Spleen (tissue), 11 donors: ENCODE measurements around the gene AKR1C2. TPM values are rescaled to one million over a fixed set of nuclear protein-coding genes. Genes with fewer than 3 reads are reported as not detected.

Experiments used
- DNase-seq: peaks from one replicate; pipeline ENCODE4 v3.0.0-alpha.2; 2020
- H3K27ac ChIP-seq, 8 donors: fragments of 200-600 bp; sonication (generic) in 7 of 8; 1 replicate in 4 of 8; 2 replicates in 4 of 8; pipeline versions ENCODE4 v1.5.0 to v1.8.0; 2016 to 2021; ENCODE audit warnings: inconsistent platforms in 4 of 8, mild to moderate bottlenecking in 4 of 8, moderate library complexity in 1 of 8
- H3K27me3 ChIP-seq, 7 donors: fragments of 200-600 bp; sonication (generic) in 6 of 7; replicated peaks in 1 of 7; 1 replicate in 4 of 7; 2 replicates in 3 of 7; pipeline versions ENCODE4 v1.5.0 to v1.8.0; 2016 to 2021; ENCODE audit warnings: inconsistent platforms in 3 of 7, mild to moderate bottlenecking in 1 of 7
- H3K36me3 ChIP-seq, 6 donors: fragments of 200-600 bp; sonication (generic) in 5 of 6; 1 replicate in 4 of 6; 2 replicates in 2 of 6; pipeline versions ENCODE4 v1.5.0 to v1.8.0; 2016 to 2021; ENCODE audit warnings: inconsistent platforms in 2 of 6
- H3K4me1 ChIP-seq, 6 donors: fragments of 200-600 bp; sonication (generic) in 5 of 6; 1 replicate in 3 of 6; 2 replicates in 3 of 6; pipeline versions ENCODE4 v1.5.0 to v1.8.0; 2016 to 2021; ENCODE audit warnings: inconsistent platforms in 3 of 6
- H3K4me3 ChIP-seq, 8 donors: fragments of 200-600 bp; sonication (generic) in 7 of 8; 1 replicate in 4 of 8; 2 replicates in 4 of 8; pipeline versions ENCODE4 v1.5.0 to v1.8.0; 2016 to 2021; ENCODE audit warnings: inconsistent platforms in 4 of 8, mild to moderate bottlenecking in 4 of 8, moderate library complexity in 2 of 8
- H3K9me3 ChIP-seq, 8 donors: fragments of 200-600 bp; sonication (generic) in 7 of 8; 1 replicate in 4 of 8; 2 replicates in 4 of 8; pipeline versions ENCODE4 v1.5.0 to v1.8.0; 2016 to 2021; ENCODE audit warnings: inconsistent platforms in 4 of 8
- CTCF ChIP-seq, 11 experiments: fragments of 200-600 bp in 7 of 11; fragments of 450-650 bp in 4 of 11; sonication (generic) in 4 of 11; IDR thresholded peaks in 8 of 11; conservative IDR thresholded peaks in 3 of 11; 1 replicate in 7 of 11; 2 replicates in 4 of 11; pipeline versions ENCODE4 v1.4.0 to v1.8.0; 2016 to 2021; ENCODE audit warnings: antibody characterized with exemption in 11 of 11, inconsistent platforms in 4 of 11, mild to moderate bottlenecking in 1 of 11
- POLR2A ChIP-seq, 3 donors: fragments of 450-650 bp; IDR thresholded peaks; one replicate each; pipeline ENCODE4 v1.5.1; 2017; ENCODE audit warnings: antibody characterized with exemption in 3 of 3, mild to moderate bottlenecking in 1 of 3
- POLR2AphosphoS5 ChIP-seq, 3 donors: sonication (generic); formaldehyde crosslinking; IDR thresholded peaks; one replicate each; pipeline ENCODE4 v1.5.1; 2017; ENCODE audit warnings: antibody characterized with exemption in 3 of 3
- WGBS, 5 donors: extraction: QIAGEN DNeasy Blood & Tissue Kit in 3 of 5; methylation state at CpG; one replicate each; pipeline versions ENCODE4 v1.1.5 to v1.1.7; 2013 to 2018; 5-methylcytosine and 5-hydroxymethylcytosine counted together
- intact Hi-C: fragments of 100-400 bp; cut with DNase I; formaldehyde crosslinking; loops from one replicate; pipeline ENCODE4 v1.15.0; 2023; ENCODE audit warnings: low total_unique reads
- polyA plus RNA-seq, 3 donors: library from polyadenylated mRNA; stranded (reverse); fragments of 200-250 nt; gene quantifications; one replicate each; pipeline ENCODE4 v1.2.1, GENCODE V29; 2013
- total RNA-seq, 7 donors: library from RNA; depleted of rRNA in 3 of 7; stranded (reverse); fragments of >200 nt in 3 of 7; fragmentation: NEBNext Ultra II Directional in 4 of 7; extraction: Animal tissue kit (Norgen Biotek cat#: 25700) in 4 of 7; gene quantifications; one replicate each; pipeline versions ENCODE4 v1.1.0 to v1.2.1, GENCODE V29; 2016 to 2021
- donor health status: healthy with polysubstance abuse.
- donor health status: DM: no; HTN: no; CAD: no; lungs with moderate emphysema.
- donor health status: DM: no; HTN: no; CAD: no.
- donor health status: Bipolar disorder and iron deficiency.
- donor health status: healthy.
- donor health status: DM: no; HTN: no; CAD: no.
- donor health status: DM: yes; HTN: yes; CAD: no.

AKR1C2 gene
- total and polyA plus RNA-seq, 10 donors, result 0.60 to 3.6 (median 2.1) TPM; not detected in 1

- Histone ChIP-seq H3K4me1 (no peaks in the 10 kb centered on the region), H3K4me3 (no peak overlapping the region), H3K9me3 (no peaks in the 10 kb centered on the region), H3K27ac (no peak overlapping the region), H3K36me3 (no peaks in the 10 kb centered on the region), H3K27me3 (no peaks in the 10 kb centered on the region)
- no peak for TF ChIP-seq POLR2A (IDR thresholded peaks at IDR 0.05)
- no peak for TF ChIP-seq POLR2AphosphoS5 (IDR thresholded peaks at IDR 0.05)
- TF ChIP-seq CTCF (IDR thresholded peaks at IDR 0.05 in 8 of 11, conservative IDR thresholded peaks at IDR 0.05 in 3 of 11), result no peak
- 85 to 97% (median 94%) methylated on average over 9 of the region's 9 CpGs for whole genome bisulfite sequencing, 5 donors
- intact Hi-C loops, result no loop called here
- DNase-seq, result no peak
Measured at GRCh38 chr10:5045095-5045494, 41.4 kb upstream of the AKR1C2 start.

GRCh38 chr10:5043716-5044115 lies 40.1 kb upstream of the AKR1C2 start:
- no peak for DNase-seq
- intact Hi-C loops, result no loop called here
- H3K27ac ChIP-seq, result no peak overlapping the region
- H3K4me3 ChIP-seq, result no peak overlapping the region
- no peaks in the 10 kb centered on the region for H3K4me1 ChIP-seq
- WGBS, 5 donors, result 86 to 100% (median 91%) methylated on average over 1 of the region's 1 CpG
- H3K27me3 ChIP-seq, result no peaks in the 10 kb centered on the region
- TF ChIP-seq CTCF (IDR thresholded peaks at IDR 0.05 in 8 of 11, conservative IDR thresholded peaks at IDR 0.05 in 3 of 11), result no peak
- no peaks in the 10 kb centered on the region for H3K36me3 ChIP-seq
- no peaks in the 10 kb centered on the region for H3K9me3 ChIP-seq

GRCh38 chr10:5042922-5043321 lies 39.3 kb upstream of the AKR1C2 start:
- intact Hi-C loops, result no loop called here
- H3K4me3 ChIP-seq, result no peak overlapping the region
- H3K9me3 ChIP-seq, result no peaks in the 10 kb centered on the region
- no peaks in the 10 kb centered on the region for H3K27me3 ChIP-seq
- no peak overlapping the region for H3K27ac ChIP-seq
- WGBS, 5 donors, result 77 to 95% (median 86%) methylated on average over 4 of the region's 4 CpGs
- DNase-seq, result no peak
- no peaks in the 10 kb centered on the region for H3K36me3 ChIP-seq
- H3K4me1 ChIP-seq, result no peaks in the 10 kb centered on the region
- TF ChIP-seq POLR2A (IDR thresholded peaks at IDR 0.05) (no peak), CTCF (IDR thresholded peaks at IDR 0.05 in 8 of 11, conservative IDR thresholded peaks at IDR 0.05 in 3 of 11) (no peak), POLR2AphosphoS5 (IDR thresholded peaks at IDR 0.05) (no peak)

- DNase-seq, result no peak
- WGBS, 5 donors, result 63 to 77% (median 67%) methylated on average over 9 of the region's 9 CpGs
- no peak for TF ChIP-seq CTCF (IDR thresholded peaks at IDR 0.05 in 8 of 11, conservative IDR thresholded peaks at IDR 0.05 in 3 of 11)
- TF ChIP-seq POLR2AphosphoS5 (IDR thresholded peaks at IDR 0.05), result no peak
- no peak for TF ChIP-seq POLR2A (IDR thresholded peaks at IDR 0.05)
- Histone ChIP-seq H3K27me3 (no peaks in the 10 kb centered on the region), H3K9me3 (peaks cover 0 to 3% (median 0%) of the 10 kb centered on the region in 8 donors), H3K4me3 (peak overlapping the region in 2 of 8 donors; percentile 2 to 19), H3K27ac (no peak overlapping the region), H3K36me3 (no peaks in the 10 kb centered on the region), H3K4me1 (no peaks in the 10 kb centered on the region)
- intact Hi-C loops, result no loop called here
Measured at GRCh38 chr10:5041471-5042023, 37.9 kb upstream of the AKR1C2 start.
